Breast epithelium (tissue), 3 donors: ENCODE results near the gene FBXL7.

Source experiments
- POLR2A ChIP-seq: fragments of 450-650 bp; IDR thresholded peaks from one replicate; pipeline ENCODE4 v1.6.1; 2016; ENCODE audit warnings: antibody characterized with exemption, mild to moderate bottlenecking, moderate library complexity
- POLR2AphosphoS5 ChIP-seq, 3 donors: sonication (generic); formaldehyde crosslinking; IDR thresholded peaks; one replicate each; pipeline ENCODE4 v1.6.1; 2017; ENCODE audit warnings: antibody characterized with exemption in 3 of 3
- TF ChIP-seq, protein P1 (sequence below), 3 donors: fragments of 450-650 bp; IDR thresholded peaks; one replicate each; pipeline ENCODE4 v1.5.1; 2016 to 2017; ENCODE audit warnings: antibody characterized with exemption in 3 of 3, mild to moderate bottlenecking in 3 of 3, moderate library complexity in 3 of 3

DNA sequence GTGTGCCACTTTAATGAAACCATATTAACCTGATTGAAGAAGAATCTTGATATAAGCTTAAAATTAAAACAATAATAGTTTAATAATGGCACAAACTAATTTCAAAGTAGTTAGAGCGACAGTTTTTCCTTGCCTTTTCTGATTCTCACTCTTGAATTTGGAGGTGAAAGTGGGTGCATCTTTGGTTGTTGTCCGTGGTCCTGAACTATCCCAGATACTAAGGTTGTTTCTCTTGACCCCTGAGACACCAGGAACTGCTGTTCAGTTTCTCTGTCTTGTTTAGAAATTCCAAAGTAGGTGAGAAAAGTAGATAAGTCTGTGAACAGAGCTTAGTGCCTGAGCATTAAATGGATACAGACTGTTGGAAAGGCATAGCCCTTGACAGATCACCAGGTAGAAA is 274.7 kb downstream of the FBXL7 start:
- TF ChIP-seq, protein P1, sequence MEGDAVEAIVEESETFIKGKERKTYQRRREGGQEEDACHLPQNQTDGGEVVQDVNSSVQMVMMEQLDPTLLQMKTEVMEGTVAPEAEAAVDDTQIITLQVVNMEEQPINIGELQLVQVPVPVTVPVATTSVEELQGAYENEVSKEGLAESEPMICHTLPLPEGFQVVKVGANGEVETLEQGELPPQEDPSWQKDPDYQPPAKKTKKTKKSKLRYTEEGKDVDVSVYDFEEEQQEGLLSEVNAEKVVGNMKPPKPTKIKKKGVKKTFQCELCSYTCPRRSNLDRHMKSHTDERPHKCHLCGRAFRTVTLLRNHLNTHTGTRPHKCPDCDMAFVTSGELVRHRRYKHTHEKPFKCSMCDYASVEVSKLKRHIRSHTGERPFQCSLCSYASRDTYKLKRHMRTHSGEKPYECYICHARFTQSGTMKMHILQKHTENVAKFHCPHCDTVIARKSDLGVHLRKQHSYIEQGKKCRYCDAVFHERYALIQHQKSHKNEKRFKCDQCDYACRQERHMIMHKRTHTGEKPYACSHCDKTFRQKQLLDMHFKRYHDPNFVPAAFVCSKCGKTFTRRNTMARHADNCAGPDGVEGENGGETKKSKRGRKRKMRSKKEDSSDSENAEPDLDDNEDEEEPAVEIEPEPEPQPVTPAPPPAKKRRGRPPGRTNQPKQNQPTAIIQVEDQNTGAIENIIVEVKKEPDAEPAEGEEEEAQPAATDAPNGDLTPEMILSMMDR (IDR thresholded peaks at IDR 0.05): no peak
- TF ChIP-seq POLR2AphosphoS5 (IDR thresholded peaks at IDR 0.05) (no peak), POLR2A (no peak)
